Fibroblast of villous mesenchyme (primary cell): Measurements from ENCODE around the gene GSK3A. TPM values are rescaled to one million over a fixed set of nuclear protein-coding genes. Genes with fewer than 3 reads are reported as not detected.

Experiments
- DNase-seq: peaks from one replicate; pipeline ENCODE4 v3.0.0-alpha.2; 2010; ENCODE audit warnings: low read depth
- H3K4me3 ChIP-seq: 2 replicates; pipeline ENCODE4 v1.5.1; 2011; ENCODE audit warnings: low read depth, mild to moderate bottlenecking, low read length
- total RNA-seq: library from RNA; depleted of rRNA; stranded (reverse); fragments of >200 nt; gene quantifications from 2 replicates; pipeline ENCODE4 v1.2.3, GENCODE V29; 2012
- TF ChIP-seq, protein P1 (sequence below): IDR thresholded peaks from 2 replicates; pipeline ENCODE4 v1.5.1; 2012; ENCODE audit warnings: low read depth, mild to moderate bottlenecking, low read length; ENCODE audit not compliant: insufficient read depth

The GSK3A gene
- total RNA-seq, 1 donor = 21.2 TPM

- H3K4me3 ChIP-seq = no peak overlapping the region
- TF ChIP-seq, protein P1, sequence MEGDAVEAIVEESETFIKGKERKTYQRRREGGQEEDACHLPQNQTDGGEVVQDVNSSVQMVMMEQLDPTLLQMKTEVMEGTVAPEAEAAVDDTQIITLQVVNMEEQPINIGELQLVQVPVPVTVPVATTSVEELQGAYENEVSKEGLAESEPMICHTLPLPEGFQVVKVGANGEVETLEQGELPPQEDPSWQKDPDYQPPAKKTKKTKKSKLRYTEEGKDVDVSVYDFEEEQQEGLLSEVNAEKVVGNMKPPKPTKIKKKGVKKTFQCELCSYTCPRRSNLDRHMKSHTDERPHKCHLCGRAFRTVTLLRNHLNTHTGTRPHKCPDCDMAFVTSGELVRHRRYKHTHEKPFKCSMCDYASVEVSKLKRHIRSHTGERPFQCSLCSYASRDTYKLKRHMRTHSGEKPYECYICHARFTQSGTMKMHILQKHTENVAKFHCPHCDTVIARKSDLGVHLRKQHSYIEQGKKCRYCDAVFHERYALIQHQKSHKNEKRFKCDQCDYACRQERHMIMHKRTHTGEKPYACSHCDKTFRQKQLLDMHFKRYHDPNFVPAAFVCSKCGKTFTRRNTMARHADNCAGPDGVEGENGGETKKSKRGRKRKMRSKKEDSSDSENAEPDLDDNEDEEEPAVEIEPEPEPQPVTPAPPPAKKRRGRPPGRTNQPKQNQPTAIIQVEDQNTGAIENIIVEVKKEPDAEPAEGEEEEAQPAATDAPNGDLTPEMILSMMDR = no peak
- peak; percentile 82 for DNase-seq
These were observed 34.6 kb downstream of the GSK3A start for GRCh38 chr19:42207767-42208271.

DNA sequence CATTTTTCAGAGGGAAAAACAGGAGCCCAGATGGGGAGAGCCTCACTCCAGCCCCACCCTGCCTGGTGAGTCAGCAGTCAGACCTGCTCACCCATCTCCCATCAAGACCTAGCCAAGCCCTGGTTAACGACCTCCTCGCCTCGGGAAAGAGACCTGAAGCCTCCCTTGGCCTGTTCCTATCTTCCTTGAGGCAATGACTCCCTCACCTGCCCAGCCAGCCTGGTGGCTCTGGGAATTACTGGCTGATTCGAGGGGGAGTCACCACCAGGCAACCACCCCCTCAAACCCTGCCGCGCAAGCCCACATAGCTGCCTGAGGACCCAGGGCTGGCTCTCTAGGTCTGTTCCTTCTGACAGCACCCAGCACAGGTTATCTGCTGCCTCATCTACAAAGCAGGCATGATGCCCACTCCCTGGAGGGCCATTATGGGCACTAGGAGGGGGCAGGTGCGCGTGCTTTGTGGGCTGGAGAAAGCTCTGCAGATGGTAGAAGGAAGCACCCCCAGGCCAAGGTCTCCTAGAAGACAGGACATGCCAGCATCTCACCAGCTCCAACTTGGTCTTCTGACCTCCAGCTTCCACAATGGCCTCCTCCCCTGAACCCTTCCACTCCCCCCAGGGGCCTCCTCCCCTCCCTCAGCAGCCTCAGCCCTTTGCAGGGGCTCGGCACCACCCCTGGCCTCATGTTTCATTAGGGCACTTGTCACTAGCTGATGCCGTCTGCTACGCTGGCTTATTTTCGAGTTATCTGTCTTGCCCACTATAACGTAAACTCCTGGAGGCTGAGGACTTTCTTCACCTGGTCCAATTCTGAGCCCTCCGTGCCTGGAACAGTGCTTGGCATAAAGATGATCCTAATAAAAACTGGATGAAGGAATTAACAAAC, 35.3 kb downstream of the GSK3A start:
- H3K4me3 ChIP-seq = no peak overlapping the region
- TF ChIP-seq, protein P1 = no peak
- peak; percentile 41 for DNase-seq

GRCh38 chr19:42204664-42205063, 37.7 kb downstream of the GSK3A start:
- no peak overlapping the region for H3K4me3 ChIP-seq
- TF ChIP-seq, protein P1 = no peak
- DNase-seq = no peak

DNA sequence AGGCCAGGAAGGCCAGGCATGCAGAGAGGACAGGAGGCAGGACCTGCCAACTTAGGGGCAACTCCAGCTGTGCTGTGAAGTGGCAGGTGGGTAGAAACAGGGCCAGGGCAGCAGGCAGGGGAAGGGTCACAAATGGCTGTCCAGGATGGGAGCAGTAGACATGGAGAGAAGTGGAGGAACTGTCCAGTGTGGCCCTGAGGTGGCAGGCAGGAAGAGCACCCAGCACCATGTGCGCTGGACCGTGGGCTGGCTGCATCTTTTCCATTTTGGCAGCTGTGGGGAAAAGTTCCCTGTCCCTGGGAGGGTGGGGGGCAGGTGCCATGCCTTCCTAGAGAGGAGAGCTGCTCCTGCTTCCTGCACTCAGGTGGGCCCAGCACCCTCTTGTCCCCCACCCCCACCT, 38.7 kb downstream of the GSK3A start:
- no peak for DNase-seq
- H3K4me3 ChIP-seq = no peak overlapping the region
- TF ChIP-seq, protein P1 = no peak

GRCh38 chr19:42202290-42202880, 40.0 kb downstream of the GSK3A start:
- TF ChIP-seq, protein P1 = no peak
- DNase-seq = no peak

DNA sequence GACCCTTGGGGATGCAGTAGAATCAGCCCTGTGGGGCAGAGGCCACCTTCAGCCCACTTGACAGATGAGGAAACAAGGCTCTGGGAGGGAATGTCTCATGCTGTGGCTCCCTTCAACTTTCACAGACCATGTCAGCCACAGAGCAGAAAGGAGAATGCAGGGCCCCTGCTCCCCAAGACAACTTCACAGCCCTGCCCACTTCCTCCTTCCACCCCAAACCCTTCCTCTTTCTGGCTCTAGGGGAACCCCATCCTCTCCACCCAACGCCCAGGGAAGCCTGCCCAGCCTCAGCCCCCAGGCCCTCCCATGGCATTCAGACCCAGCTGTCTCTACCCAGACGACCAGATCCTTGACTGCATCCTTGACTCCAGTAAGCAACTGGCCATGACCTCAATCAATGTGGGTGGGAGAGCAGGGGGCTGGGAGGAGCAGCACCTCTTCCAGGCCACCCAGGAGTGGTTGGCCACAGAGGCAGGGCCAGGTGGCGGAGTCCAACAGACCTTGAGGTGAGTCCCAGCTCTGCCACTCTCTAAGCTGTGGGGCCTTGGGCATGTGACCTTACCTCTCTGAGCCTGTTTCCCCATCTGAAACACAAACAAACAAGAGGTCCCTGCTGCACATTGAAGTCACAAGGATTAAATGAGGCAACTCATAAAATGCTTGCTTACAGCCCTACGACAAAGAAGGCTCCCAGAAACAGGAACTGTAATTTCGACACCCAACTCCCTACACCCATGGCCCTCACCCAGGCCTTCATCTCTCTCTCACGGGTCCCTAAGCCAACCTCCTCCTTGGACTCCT, 40.7 kb downstream of the GSK3A start:
- no peak for DNase-seq
- TF ChIP-seq, protein P1 = no peak
- no peak overlapping the region for H3K4me3 ChIP-seq

More at GRCh38 chr19:42202290-42202880, 40.0 kb downstream of the GSK3A start:
- no peak overlapping the region for H3K4me3 ChIP-seq
